Astrocyte (in vitro differentiated cells and primary cell): Measurements from ENCODE around the gene WNK4. TPM values are rescaled to one million over a fixed set of nuclear protein-coding genes. Genes with fewer than 3 reads are reported as not detected.
A peak's percentile ranks its signal among the peaks of the same experiment; 100 is the strongest.

Experiments
- DNase-seq: peaks from one replicate; pipeline ENCODE4 v3.0.0-alpha.2; 2010; ENCODE audit warnings: low read depth
- FAIRE-seq: peaks from 2 replicates; lab custom pipeline; 2011; peaks lifted over from hg19 to GRCh38; lab: Jason Lieb, UNC
- H2AFZ ChIP-seq: 2 replicates; pipeline ENCODE4 v1.6.0; 2012; ENCODE audit warnings: low read depth, low read length, inconsistent platforms
- H3K27ac ChIP-seq: 2 replicates; pipeline ENCODE4 v1.5.1; 2011; ENCODE audit warnings: low read depth, low read length, inconsistent platforms
- H3K27me3 ChIP-seq: 2 replicates; pipeline ENCODE4 v1.6.0; 2011; ENCODE audit warnings: low read length, inconsistent platforms; ENCODE audit not compliant: insufficient read depth
- H3K36me3 ChIP-seq: 2 replicates; pipeline ENCODE4 v1.5.1; 2011; ENCODE audit warnings: low read length, inconsistent platforms; ENCODE audit not compliant: insufficient read depth
- H3K4me1 ChIP-seq: 2 replicates; pipeline ENCODE4 v1.5.1; 2011; ENCODE audit warnings: low read length, inconsistent platforms; ENCODE audit not compliant: insufficient read depth
- H3K4me2 ChIP-seq: 2 replicates; pipeline ENCODE4 v1.6.0; 2012; ENCODE audit warnings: low read length, inconsistent platforms
- H3K4me3 ChIP-seq: 2 replicates; pipeline ENCODE4 v1.5.1; 2011; ENCODE audit warnings: low read depth, mild to moderate bottlenecking, low read length, inconsistent platforms; ENCODE audit not compliant: insufficient read depth
- H3K79me2 ChIP-seq: 2 replicates; pipeline ENCODE4 v1.6.0; 2012; ENCODE audit warnings: mild to moderate bottlenecking, low read length, inconsistent platforms; ENCODE audit not compliant: insufficient read depth
- H3K9ac ChIP-seq: 2 replicates; pipeline ENCODE4 v1.6.0; 2012; ENCODE audit warnings: mild to moderate bottlenecking, low read length, inconsistent platforms
- H3K9me3 ChIP-seq: 2 replicates; pipeline ENCODE4 v1.5.1; 2012; ENCODE audit warnings: low read depth, mild to moderate bottlenecking, low read length, inconsistent platforms; ENCODE audit not compliant: insufficient read depth
- H4K20me1 ChIP-seq: 2 replicates; pipeline ENCODE4 v1.6.0; 2012; ENCODE audit warnings: low read length, inconsistent platforms; ENCODE audit not compliant: insufficient read depth
- H3K27ac Mint-ChIP-seq: one replicate; pipeline ENCODE4 v1.8.0; 2021; ENCODE audit warnings: mild to moderate bottlenecking, mixed read lengths; ENCODE audit not compliant: unreplicated experiment
- H3K27me3 Mint-ChIP-seq: one replicate; pipeline ENCODE4 v1.8.0; 2021; ENCODE audit warnings: low read depth, mixed read lengths; ENCODE audit not compliant: unreplicated experiment
- H3K36me3 Mint-ChIP-seq: one replicate; pipeline ENCODE4 v1.8.0; 2021; ENCODE audit warnings: low read depth, mixed read lengths; ENCODE audit not compliant: unreplicated experiment
- H3K4me1 Mint-ChIP-seq: one replicate; pipeline ENCODE4 v1.8.0; 2021; ENCODE audit warnings: low read depth, mixed read lengths; ENCODE audit not compliant: unreplicated experiment
- H3K4me3 Mint-ChIP-seq: one replicate; pipeline ENCODE4 v1.8.0; 2021; ENCODE audit warnings: mild to moderate bottlenecking, moderate library complexity, mixed read lengths; ENCODE audit not compliant: unreplicated experiment
- H3K9me3 Mint-ChIP-seq: one replicate; pipeline ENCODE4 v1.8.0; 2021; ENCODE audit warnings: mild to moderate bottlenecking, mixed read lengths; ENCODE audit not compliant: unreplicated experiment
- CTCF ChIP-seq: IDR thresholded peaks from 2 replicates; pipeline ENCODE4 v1.5.1; 2011; ENCODE audit warnings: low read depth, mild to moderate bottlenecking, inconsistent platforms, low read length, moderate library complexity; ENCODE audit not compliant: insufficient read depth
- EZH2 ChIP-seq: IDR thresholded peaks from 2 replicates; pipeline ENCODE4 v1.6.1; 2012; ENCODE audit warnings: mild to moderate bottlenecking, low read length, inconsistent platforms; ENCODE audit not compliant: insufficient read depth
- total RNA-seq: library from RNA; stranded (reverse); gene quantifications from 2 replicates; pipeline ENCODE4 v1.2.1, GENCODE V29; 2021

The WNK4 gene
- total RNA-seq, 1 donor from 2014 or later = 34.8 TPM

- Histone ChIP-seq H2AFZ (no peak overlapping the region), H3K4me3 (no peak overlapping the region), H3K79me2 (peaks cover 38% of the 10 kb centered on the region), H3K9ac (no peak overlapping the region), H3K4me2 (no peak overlapping the region), H3K4me1 (peaks cover 10% of the 10 kb centered on the region), H3K36me3 (peaks cover 3% of the 10 kb centered on the region), H3K9me3 (no peaks in the 10 kb centered on the region), H3K27ac (no peak overlapping the region), H4K20me1 (peaks cover 12% of the 10 kb centered on the region), H3K27me3 (peaks cover 5% of the 10 kb centered on the region)
- Mint-ChIP-seq H3K9me3 (no peaks in the 10 kb centered on the region), H3K4me3 (no peak overlapping the region), H3K36me3 (no peaks in the 10 kb centered on the region), H3K27me3 (peaks cover 3% of the 10 kb centered on the region), H3K27ac (no peak overlapping the region), H3K4me1 (peaks cover 17% of the 10 kb centered on the region)
- FAIRE-seq (no peak), DNase-seq (no peak)
- TF ChIP-seq CTCF = no peak
- TF ChIP-seq EZH2 = no peak
Observed at GRCh38 chr17:42830971-42831370, 50.6 kb downstream of the WNK4 start.

- Histone ChIP-seq H3K27ac (peak overlapping the region; percentile 93), H4K20me1 (peaks cover 16% of the 10 kb centered on the region), H3K36me3 (peaks cover 9% of the 10 kb centered on the region), H3K27me3 (peaks cover 3% of the 10 kb centered on the region), H2AFZ (peak overlapping the region; percentile 95), H3K79me2 (peaks cover 43% of the 10 kb centered on the region), H3K4me3 (peak overlapping the region; percentile 90), H3K9me3 (no peaks in the 10 kb centered on the region), H3K4me1 (peaks cover 10% of the 10 kb centered on the region), H3K4me2 (peak overlapping the region; percentile 88), H3K9ac (peak overlapping the region; percentile 92)
- Mint-ChIP-seq H3K4me3 (peak overlapping the region; percentile 96), H3K27me3 (peaks cover 3% of the 10 kb centered on the region), H3K9me3 (no peaks in the 10 kb centered on the region), H3K4me1 (peaks cover 15% of the 10 kb centered on the region), H3K27ac (peak overlapping the region; percentile 97), H3K36me3 (peaks cover under 1% of the 10 kb centered on the region)
- DNase-seq (no peak), FAIRE-seq (no peak)
- no peak for TF ChIP-seq EZH2
- no peak for TF ChIP-seq CTCF
Observed at GRCh38 chr17:42832213-42832933, 52.0 kb downstream of the WNK4 start.
